ENCODE results near the gene TANC1.

Gene TANC1

GRCh38 chr2:158936978-158937377, 31.5 kb upstream of the TANC1 start:
- no peak overlapping the region for H3K4me3 ChIP-seq (ENCODE audit: low read length)
- no peaks in the 10 kb centered on the region for H3K36me3 ChIP-seq (ENCODE audit: control insufficient read depth, insufficient read depth, low read length)
- H3K27me3 ChIP-seq (ENCODE audit: control insufficient read depth, insufficient read depth, low read length): no peaks in the 10 kb centered on the region
- H3K9me3 ChIP-seq (ENCODE audit: control insufficient read depth, low read length): no peaks in the 10 kb centered on the region
- no peak overlapping the region for H3K9ac ChIP-seq (ENCODE audit: low read length)
- no peaks in the 10 kb centered on the region for H3K4me1 ChIP-seq (ENCODE audit: control insufficient read depth, insufficient read depth, low read length)

GRCh38 chr2:158940356-158940755, 28.1 kb upstream of the TANC1 start:
- Histone ChIP-seq H3K27me3 (ENCODE audit: control insufficient read depth, insufficient read depth, low read length) (no peaks in the 10 kb centered on the region), H3K9ac (ENCODE audit: low read length) (no peak overlapping the region), H3K4me1 (ENCODE audit: control insufficient read depth, insufficient read depth, low read length) (peaks cover 7% of the 10 kb centered on the region), H3K9me3 (ENCODE audit: control insufficient read depth, low read length) (no peaks in the 10 kb centered on the region), H3K4me3 (ENCODE audit: low read length) (no peak overlapping the region), H3K36me3 (ENCODE audit: control insufficient read depth, insufficient read depth, low read length) (no peaks in the 10 kb centered on the region)

- Histone ChIP-seq H3K4me3 (ENCODE audit: low read length) (no peak overlapping the region), H3K36me3 (ENCODE audit: control insufficient read depth, insufficient read depth, low read length) (no peaks in the 10 kb centered on the region), H3K9ac (ENCODE audit: low read length) (no peak overlapping the region), H3K9me3 (ENCODE audit: control insufficient read depth, low read length) (no peaks in the 10 kb centered on the region), H3K4me1 (ENCODE audit: control insufficient read depth, insufficient read depth, low read length) (peaks cover 7% of the 10 kb centered on the region), H3K27me3 (ENCODE audit: control insufficient read depth, insufficient read depth, low read length) (no peaks in the 10 kb centered on the region)
These were observed 24.5 kb upstream of the TANC1 start for GRCh38 chr2:158943973-158944372.

- Histone ChIP-seq H3K36me3 (ENCODE audit: control insufficient read depth, insufficient read depth, low read length) (no peaks in the 10 kb centered on the region), H3K9me3 (ENCODE audit: control insufficient read depth, low read length) (no peaks in the 10 kb centered on the region), H3K9ac (ENCODE audit: low read length) (no peak overlapping the region), H3K4me1 (ENCODE audit: control insufficient read depth, insufficient read depth, low read length) (peaks cover 14% of the 10 kb centered on the region), H3K4me3 (ENCODE audit: low read length) (no peak overlapping the region), H3K27me3 (ENCODE audit: control insufficient read depth, insufficient read depth, low read length) (no peaks in the 10 kb centered on the region)
These were observed 19.3 kb upstream of the TANC1 start for GRCh38 chr2:158948964-158949699.

- Histone ChIP-seq H3K36me3 (ENCODE audit: control insufficient read depth, insufficient read depth, low read length) (no peaks in the 10 kb centered on the region), H3K27me3 (ENCODE audit: control insufficient read depth, insufficient read depth, low read length) (no peaks in the 10 kb centered on the region), H3K9me3 (ENCODE audit: control insufficient read depth, low read length) (no peaks in the 10 kb centered on the region), H3K9ac (ENCODE audit: low read length) (no peak overlapping the region), H3K4me3 (ENCODE audit: low read length) (no peak overlapping the region), H3K4me1 (ENCODE audit: control insufficient read depth, insufficient read depth, low read length) (peaks cover 12% of the 10 kb centered on the region)
These were observed 15.0 kb upstream of the TANC1 start for GRCh38 chr2:158953454-158953853.

- no peak overlapping the region for H3K4me3 ChIP-seq (ENCODE audit: low read length)
- no peaks in the 10 kb centered on the region for H3K9me3 ChIP-seq (ENCODE audit: control insufficient read depth, low read length)
- H3K4me1 ChIP-seq (ENCODE audit: control insufficient read depth, insufficient read depth, low read length): peaks cover 12% of the 10 kb centered on the region
- no peaks in the 10 kb centered on the region for H3K27me3 ChIP-seq (ENCODE audit: control insufficient read depth, insufficient read depth, low read length)
- H3K9ac ChIP-seq (ENCODE audit: low read length): no peak overlapping the region
- no peaks in the 10 kb centered on the region for H3K36me3 ChIP-seq (ENCODE audit: control insufficient read depth, insufficient read depth, low read length)
These were observed 14.3 kb upstream of the TANC1 start for GRCh38 chr2:158953926-158954763.

- no peak overlapping the region for H3K9ac ChIP-seq (ENCODE audit: low read length)
These were observed 12.5 kb upstream of the TANC1 start for GRCh38 chr2:158955842-158956365.

GRCh38 chr2:158958365-158958764, 10.1 kb upstream of the TANC1 start:
- Histone ChIP-seq H3K4me3 (ENCODE audit: low read length) (no peak overlapping the region), H3K9ac (ENCODE audit: low read length) (no peak overlapping the region), H3K9me3 (ENCODE audit: control insufficient read depth, low read length) (no peaks in the 10 kb centered on the region)

More at GRCh38 chr2:158955842-158956365, 12.5 kb upstream of the TANC1 start:
- Histone ChIP-seq H3K9me3 (ENCODE audit: control insufficient read depth, low read length) (no peaks in the 10 kb centered on the region), H3K27me3 (ENCODE audit: control insufficient read depth, insufficient read depth, low read length) (no peaks in the 10 kb centered on the region), H3K4me3 (ENCODE audit: low read length) (no peak overlapping the region), H3K4me1 (ENCODE audit: control insufficient read depth, insufficient read depth, low read length) (peaks cover 12% of the 10 kb centered on the region), H3K36me3 (ENCODE audit: control insufficient read depth, insufficient read depth, low read length) (no peaks in the 10 kb centered on the region)

GRCh38 chr2:158960193-158960592, 8.2 kb upstream of the TANC1 start:
- Histone ChIP-seq H3K9ac (ENCODE audit: low read length) (no peak overlapping the region), H3K27me3 (ENCODE audit: control insufficient read depth, insufficient read depth, low read length) (no peaks in the 10 kb centered on the region), H3K36me3 (ENCODE audit: control insufficient read depth, insufficient read depth, low read length) (no peaks in the 10 kb centered on the region), H3K9me3 (ENCODE audit: control insufficient read depth, low read length) (no peaks in the 10 kb centered on the region), H3K4me3 (ENCODE audit: low read length) (no peak overlapping the region), H3K4me1 (ENCODE audit: control insufficient read depth, insufficient read depth, low read length) (no peaks in the 10 kb centered on the region)

More at GRCh38 chr2:158958365-158958764, 10.1 kb upstream of the TANC1 start:
- Histone ChIP-seq H3K4me1 (ENCODE audit: control insufficient read depth, insufficient read depth, low read length) (peaks cover 12% of the 10 kb centered on the region), H3K36me3 (ENCODE audit: control insufficient read depth, insufficient read depth, low read length) (no peaks in the 10 kb centered on the region), H3K27me3 (ENCODE audit: control insufficient read depth, insufficient read depth, low read length) (no peaks in the 10 kb centered on the region)

- Histone ChIP-seq H3K4me3 (ENCODE audit: low read length) (no peak overlapping the region), H3K36me3 (ENCODE audit: control insufficient read depth, insufficient read depth, low read length) (no peaks in the 10 kb centered on the region), H3K9ac (ENCODE audit: low read length) (no peak overlapping the region), H3K4me1 (ENCODE audit: control insufficient read depth, insufficient read depth, low read length) (no peaks in the 10 kb centered on the region), H3K9me3 (ENCODE audit: control insufficient read depth, low read length) (no peaks in the 10 kb centered on the region), H3K27me3 (ENCODE audit: control insufficient read depth, insufficient read depth, low read length) (no peaks in the 10 kb centered on the region)
These were observed 6.4 kb upstream of the TANC1 start for GRCh38 chr2:158962074-158962473.

GRCh38 chr2:158963071-158963470, 5.4 kb upstream of the TANC1 start:
- Histone ChIP-seq H3K9ac (ENCODE audit: low read length) (no peak overlapping the region), H3K4me1 (ENCODE audit: control insufficient read depth, insufficient read depth, low read length) (no peaks in the 10 kb centered on the region), H3K9me3 (ENCODE audit: control insufficient read depth, low read length) (no peaks in the 10 kb centered on the region), H3K36me3 (ENCODE audit: control insufficient read depth, insufficient read depth, low read length) (no peaks in the 10 kb centered on the region), H3K27me3 (ENCODE audit: control insufficient read depth, insufficient read depth, low read length) (no peaks in the 10 kb centered on the region), H3K4me3 (ENCODE audit: low read length) (no peak overlapping the region)

GRCh38 chr2:158965107-158965506, 3.3 kb upstream of the TANC1 start:
- Histone ChIP-seq H3K9ac (ENCODE audit: low read length) (no peak overlapping the region), H3K4me3 (ENCODE audit: low read length) (no peak overlapping the region), H3K9me3 (ENCODE audit: control insufficient read depth, low read length) (no peaks in the 10 kb centered on the region), H3K36me3 (ENCODE audit: control insufficient read depth, insufficient read depth, low read length) (no peaks in the 10 kb centered on the region), H3K27me3 (ENCODE audit: control insufficient read depth, insufficient read depth, low read length) (no peaks in the 10 kb centered on the region), H3K4me1 (ENCODE audit: control insufficient read depth, insufficient read depth, low read length) (no peaks in the 10 kb centered on the region)

Measured in mucosa of stomach (tissue), 1 donor.